Ecto neural progenitor cell (in vitro differentiated cells): ENCODE measurements around the gene AQP4.
A peak's percentile ranks its signal among the peaks of the same experiment; 100 is the strongest.

Experiments used
- DNase-seq: peaks from one replicate; pipeline ENCODE4 v3.0.0-alpha.2; 2018; ENCODE audit warnings: low spot score

Gene AQP4

GRCh38 chr18:26839609-26840008 is 25.9 kb downstream of the AQP4 start:
- DNase-seq, result no peak

GRCh38 chr18:26832302-26832701 is 33.2 kb downstream of the AQP4 start:
- no peak for DNase-seq

GRCh38 chr18:26827581-26827980 is 37.9 kb downstream of the AQP4 start:
- DNase-seq, result no peak

GRCh38 chr18:26826656-26827235 is 38.8 kb downstream of the AQP4 start:
- DNase-seq, result no peak

GRCh38 chr18:26821181-26821580 is 44.3 kb downstream of the AQP4 start:
- no peak for DNase-seq

- no peak for DNase-seq
Observed at GRCh38 chr18:26819046-26819445, 46.5 kb downstream of the AQP4 start.

GRCh38 chr18:26818461-26818860 is 47.0 kb downstream of the AQP4 start:
- no peak for DNase-seq

- DNase-seq, result no peak
Observed at GRCh38 chr18:26813043-26813442, 52.5 kb downstream of the AQP4 start.

- no peak for DNase-seq
Observed at GRCh38 chr18:26812462-26812861, 53.0 kb downstream of the AQP4 start.

- no peak for DNase-seq
Observed at GRCh38 chr18:26809346-26809745, 56.2 kb downstream of the AQP4 start.

- no peak for DNase-seq
Observed at GRCh38 chr18:26806224-26806623, 59.3 kb downstream of the AQP4 start.

- peak; percentile 65 for DNase-seq
Observed at GRCh38 chr18:26804519-26804918, 61.0 kb downstream of the AQP4 start.

- no peak for DNase-seq
Observed at GRCh38 chr18:26803643-26804042, 61.9 kb downstream of the AQP4 start.

- DNase-seq, result no peak
Observed at GRCh38 chr18:26802330-26803200, 62.9 kb downstream of the AQP4 start.
